Fibroblast of lung (primary cell): ENCODE results near the gene RASA3. TPM values are rescaled to one million over a fixed set of nuclear protein-coding genes. Genes with fewer than 3 reads are reported as not detected.

ENCODE experiments used
- DNase-seq, 2 donors: peaks; one replicate each; pipeline versions ENCODE4 v3.0.0 to v3.0.0-alpha.2; 2010; ENCODE audit warnings: low read depth in 2 of 2
- H2AFZ ChIP-seq: 2 replicates; pipeline ENCODE4 v1.5.1; 2012; ENCODE audit warnings: low read length, control low read depth, inconsistent platforms
- H3K27ac ChIP-seq: 2 replicates; pipeline ENCODE4 v1.5.1; 2011; ENCODE audit warnings: low read length, control low read depth; ENCODE audit not compliant: insufficient read depth
- H3K27me3 ChIP-seq: 2 replicates; pipeline ENCODE4 v1.5.1; 2011; ENCODE audit warnings: mild to moderate bottlenecking, low read length; ENCODE audit not compliant: control insufficient read depth, insufficient read depth
- H3K36me3 ChIP-seq: 2 replicates; pipeline ENCODE4 v1.5.1; 2011; ENCODE audit warnings: low read length; ENCODE audit not compliant: control insufficient read depth, insufficient read depth
- H3K4me1 ChIP-seq: 2 replicates; pipeline ENCODE4 v1.5.1; 2011; ENCODE audit warnings: low read length; ENCODE audit not compliant: control insufficient read depth, insufficient read depth; ENCODE audit errors: extremely low read depth
- H3K4me2 ChIP-seq: 2 replicates; pipeline ENCODE4 v1.5.1; 2011; ENCODE audit warnings: low read length, control low read depth; ENCODE audit not compliant: insufficient read depth; ENCODE audit errors: extremely low read depth
- H3K4me3 ChIP-seq, 4 experiments: fragments of 200-600 bp in 1 of 4; sonication (generic) in 1 of 4; replicated peaks in 1 of 4; 2 replicates each; pipeline ENCODE4 v1.5.1; 2011 to 2016; ENCODE audit warnings: low read length in 4 of 4, low read depth in 3 of 4, mild to moderate bottlenecking in 3 of 4, control low read depth in 2 of 4, inconsistent platforms in 1 of 4, mixed read lengths in 1 of 4; ENCODE audit not compliant: insufficient read depth in 1 of 4; ENCODE audit errors: control extremely low read depth in 1 of 4
- H3K79me2 ChIP-seq: 2 replicates; pipeline ENCODE4 v1.5.1; 2012; ENCODE audit warnings: mild to moderate bottlenecking, low read length, inconsistent platforms; ENCODE audit not compliant: control insufficient read depth, insufficient read depth
- H3K9ac ChIP-seq: 2 replicates; pipeline ENCODE4 v1.5.1; 2011; ENCODE audit warnings: mild to moderate bottlenecking, low read length, control low read depth; ENCODE audit not compliant: insufficient read depth
- H3K9me3 ChIP-seq: 2 replicates; pipeline ENCODE4 v1.5.1; 2012; ENCODE audit warnings: low read depth, low read length; ENCODE audit not compliant: control insufficient read depth, insufficient read depth
- H4K20me1 ChIP-seq: 2 replicates; pipeline ENCODE4 v1.5.1; 2011; ENCODE audit warnings: low read length; ENCODE audit not compliant: control insufficient read depth, insufficient read depth; ENCODE audit errors: extremely low read depth
- CTCF ChIP-seq, 2 donors: IDR thresholded peaks in 1 of 2; conservative IDR thresholded peaks in 1 of 2; 1 replicate in 1 of 2; 2 replicates in 1 of 2; pipeline ENCODE4 v1.5.1; 2011 to 2012; ENCODE audit warnings: low read length in 2 of 2, control low read depth in 1 of 2, inconsistent platforms in 1 of 2, low read depth in 1 of 2, mild to moderate bottlenecking in 1 of 2
- EZH2 ChIP-seq: IDR thresholded peaks from 2 replicates; pipeline ENCODE4 v1.5.1; 2012; ENCODE audit warnings: low read length, control low read depth, mild to moderate bottlenecking; ENCODE audit errors: missing control alignments
- polyA plus RNA-seq, 2 donors: library from polyadenylated mRNA; depleted of rRNA in 1 of 2; stranded (reverse) in 1 of 2; unstranded in 1 of 2; fragments of >200 nt; gene quantifications; 2 replicates each; pipeline ENCODE4 v1.2.1, GENCODE V29; 2011 to 2012; ENCODE audit warnings: missing spikeins in 1 of 2
- total RNA-seq: library from RNA; depleted of rRNA; stranded (reverse); fragments of >200 nt; gene quantifications from 2 replicates; pipeline ENCODE4 v1.2.1, GENCODE V29; 2014

Gene RASA3
- total and polyA plus RNA-seq, 2 donors (not counting 1 experiment from before 2014, with no cell fraction given), result 26.6 to 31.1 TPM

GRCh38 chr13:114050536-114051450 is 81.6 kb downstream of the RASA3 start:
- Histone ChIP-seq H4K20me1 (no peaks in the 10 kb centered on the region), H3K4me1 (peaks cover 5% of the 10 kb centered on the region), H3K27me3 (no peaks in the 10 kb centered on the region), H3K9ac (no peak overlapping the region), H3K4me3 (no peak overlapping the region), H3K4me2 (no peak overlapping the region), H2AFZ (no peak overlapping the region), H3K9me3 (no peaks in the 10 kb centered on the region), H3K79me2 (peaks cover 74% of the 10 kb centered on the region), H3K27ac (no peak overlapping the region), H3K36me3 (peaks cover 21% of the 10 kb centered on the region)
- TF ChIP-seq CTCF (conservative IDR thresholded peaks at IDR 0.05 in 1 of 2, IDR thresholded peaks at IDR 0.05 in 1 of 2; ENCODE audit: low read depth in 1 of 2, low read length in 2 of 2) (no peak), EZH2 (no peak)
- no peak for DNase-seq

GRCh38 chr13:114049626-114050101 is 82.8 kb downstream of the RASA3 start:
- H3K36me3 ChIP-seq, result peaks cover 12% of the 10 kb centered on the region
- no peak overlapping the region for H3K27ac ChIP-seq
- no peaks in the 10 kb centered on the region for H4K20me1 ChIP-seq
- no peak for DNase-seq
- H3K27me3 ChIP-seq, result no peaks in the 10 kb centered on the region
- no peak overlapping the region for H3K9ac ChIP-seq
- TF ChIP-seq EZH2 (no peak), CTCF (conservative IDR thresholded peaks at IDR 0.05 in 1 of 2, IDR thresholded peaks at IDR 0.05 in 1 of 2; ENCODE audit: low read depth in 1 of 2, low read length in 2 of 2) (no peak)
- no peaks in the 10 kb centered on the region for H3K9me3 ChIP-seq
- peaks cover 12% of the 10 kb centered on the region for H3K4me1 ChIP-seq
- no peak overlapping the region for H3K4me3 ChIP-seq
- H2AFZ ChIP-seq, result no peak overlapping the region
- peaks cover 72% of the 10 kb centered on the region for H3K79me2 ChIP-seq
- no peak overlapping the region for H3K4me2 ChIP-seq

GRCh38 chr13:114049026-114049425 is 83.4 kb downstream of the RASA3 start:
- Histone ChIP-seq H2AFZ (no peak overlapping the region), H3K4me3 (no peak overlapping the region), H3K79me2 (peaks cover 67% of the 10 kb centered on the region), H3K4me1 (peaks cover 12% of the 10 kb centered on the region), H3K4me2 (no peak overlapping the region), H4K20me1 (no peaks in the 10 kb centered on the region), H3K27me3 (no peaks in the 10 kb centered on the region), H3K9ac (no peak overlapping the region), H3K27ac (no peak overlapping the region), H3K9me3 (no peaks in the 10 kb centered on the region), H3K36me3 (peaks cover 11% of the 10 kb centered on the region)
- TF ChIP-seq EZH2, result no peak
- no peak for TF ChIP-seq CTCF (conservative IDR thresholded peaks at IDR 0.05 in 1 of 2, IDR thresholded peaks at IDR 0.05 in 1 of 2; ENCODE audit: low read depth in 1 of 2, low read length in 2 of 2)
- no peak for DNase-seq
